Measurements from ENCODE around the gene B4GAT1. TPM values are rescaled to one million over a fixed set of nuclear protein-coding genes. Genes with fewer than 3 reads are reported as not detected.
"Not testable (repeated sequence)": the region's sequence is repeated elsewhere in the genome, so short reads cannot be mapped to it uniquely, and the experiment has no call there.

The B4GAT1 gene
- total RNA-seq, 1 experiment from 2014 or later, result 22.8 TPM

DNA sequence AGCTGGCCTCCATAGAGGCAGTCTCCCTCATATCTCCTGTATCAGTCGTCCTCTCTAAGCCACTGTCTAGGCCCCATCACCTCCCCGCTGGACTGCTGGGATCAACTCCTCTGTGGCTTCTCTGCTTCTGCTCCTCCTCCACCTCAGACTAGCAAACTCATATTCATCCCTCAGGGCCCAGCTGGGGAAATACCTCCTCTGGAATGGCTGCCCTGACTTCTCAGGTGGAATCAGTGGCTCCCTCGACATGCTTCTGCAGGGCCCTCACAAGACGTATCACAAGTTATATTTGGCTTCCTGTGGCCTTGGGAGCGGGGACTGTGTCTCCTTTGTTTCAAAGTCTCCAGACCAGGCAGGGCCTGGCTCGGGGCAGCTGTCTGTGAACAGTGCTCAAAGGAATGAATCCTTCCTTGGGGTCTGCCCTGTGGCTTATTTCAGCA is 14.1 kb upstream of the B4GAT1 start:
- Histone ChIP-seq H3K9me2 (ENCODE audit: insufficient read depth) (no peaks in the 10 kb centered on the region), H4K20me1 (ENCODE audit: insufficient read depth) (peaks cover 20% of the 10 kb centered on the region), H3F3A (ENCODE audit: insufficient read depth, low read depth) (peaks cover 67% of the 10 kb centered on the region), H3K27ac (no peak overlapping the region), H3K36me3 (ENCODE audit: low read depth) (peaks cover 14% of the 10 kb centered on the region), H2AFZ (no peak overlapping the region), H3K27me3 (ENCODE audit: insufficient read depth, low read depth) (no peaks in the 10 kb centered on the region), H3K9me3 (ENCODE audit: insufficient read depth, low read depth) (no peaks in the 10 kb centered on the region), H3K4me1 (replicated peaks; ENCODE audit: insufficient read depth) (no peaks in the 10 kb centered on the region), H3K4me2 (no peak overlapping the region), H3K4me3 (no peak overlapping the region), H3K79me2 (ENCODE audit: low read depth) (no peaks in the 10 kb centered on the region)
- no peak for TF ChIP-seq CTCF (conservative IDR thresholded peaks at IDR 0.05)
- no peak for TF ChIP-seq EZH2 (IDR thresholded peaks at IDR 0.05; ENCODE audit: low read depth)
- ChIA-PET CTCF (interaction anchor here (0.5 to 0.9 kb wide), 2 partner anchors 9 to 32 kb away, joined by 3 to 10 read pairs; no protein-coding TSS in a partner anchor), POLR2A (ENCODE audit: unreplicated experiment) (no interaction called here)
- BruUV-seq (replicated peaks), result no TSS peak
- intact Hi-C loops (cut with micrococcal nuclease; ENCODE audit: unreplicated experiment), result no loop called here
- no peak for DNase-seq

- no peak for DNase-seq
Measured at GRCh38 chr11:66360406-66361073, 13.1 kb upstream of the B4GAT1 start.

GRCh38 chr11:66359662-66360087 is 12.2 kb upstream of the B4GAT1 start:
- Histone ChIP-seq H4K20me1 (ENCODE audit: insufficient read depth) (peaks cover 20% of the 10 kb centered on the region), H2AFZ (no peak overlapping the region), H3K79me2 (ENCODE audit: low read depth) (no peaks in the 10 kb centered on the region), H3K27me3 (ENCODE audit: insufficient read depth, low read depth) (no peaks in the 10 kb centered on the region), H3F3A (ENCODE audit: insufficient read depth, low read depth) (peaks cover 49% of the 10 kb centered on the region; the same call in 1 of the 2 replicates), H3K4me1 (replicated peaks; ENCODE audit: insufficient read depth) (no peaks in the 10 kb centered on the region), H3K4me3 (no peak overlapping the region), H3K4me2 (no peak overlapping the region), H3K36me3 (ENCODE audit: low read depth) (peaks cover 7% of the 10 kb centered on the region; the same call in 1 of the 2 replicates), H3K27ac (no peak overlapping the region), H3K9me3 (ENCODE audit: insufficient read depth, low read depth) (no peaks in the 10 kb centered on the region), H3K9me2 (ENCODE audit: insufficient read depth) (no peaks in the 10 kb centered on the region)
- POLR2A ChIA-PET (ENCODE audit: unreplicated experiment), result interaction anchor here (1.3 kb wide), 1 partner anchor 12 kb away, joined by 11 read pairs; the partner anchor contains the start of gene B4GAT1
- CTCF ChIA-PET, result no interaction called here
- no peak for DNase-seq
- TF ChIP-seq CTCF (conservative IDR thresholded peaks at IDR 0.05) (no peak), EZH2 (IDR thresholded peaks at IDR 0.05; ENCODE audit: low read depth) (no peak)
- no TSS peak for BruUV-seq (replicated peaks)
- intact Hi-C loops (cut with micrococcal nuclease; ENCODE audit: unreplicated experiment), result no loop called here

More at GRCh38 chr11:66360406-66361073, 13.1 kb upstream of the B4GAT1 start:
- H2AFZ ChIP-seq, result no peak overlapping the region
- H3K9me2 ChIP-seq (ENCODE audit: insufficient read depth), result no peaks in the 10 kb centered on the region
- POLR2A ChIA-PET (ENCODE audit: unreplicated experiment), result interaction anchor here (0.6 to 1.3 kb wide), 2 partner anchors 13 to 317 kb away, joined by 3 to 11 read pairs; partner anchors contain the start of gene B4GAT1
- peaks cover 57% of the 10 kb centered on the region for H3F3A ChIP-seq (ENCODE audit: insufficient read depth, low read depth)
- H3K9me3 ChIP-seq (ENCODE audit: insufficient read depth, low read depth), result no peaks in the 10 kb centered on the region
- TF ChIP-seq CTCF (conservative IDR thresholded peaks at IDR 0.05) (no peak), EZH2 (IDR thresholded peaks at IDR 0.05; ENCODE audit: low read depth) (no peak)
- no peaks in the 10 kb centered on the region for H3K27me3 ChIP-seq (ENCODE audit: insufficient read depth, low read depth)
- no peaks in the 10 kb centered on the region for H3K79me2 ChIP-seq (ENCODE audit: low read depth)
- CTCF ChIA-PET, result interaction anchor here (0.9 kb wide), 1 partner anchor 10 kb away, joined by 10 read pairs; no protein-coding TSS in a partner anchor
- no peaks in the 10 kb centered on the region for H3K4me1 ChIP-seq (replicated peaks; ENCODE audit: insufficient read depth)
- peaks cover 20% of the 10 kb centered on the region for H4K20me1 ChIP-seq (ENCODE audit: insufficient read depth)
- H3K4me2 ChIP-seq, result no peak overlapping the region
- H3K36me3 ChIP-seq (ENCODE audit: low read depth), result peaks cover 12% of the 10 kb centered on the region
- H3K27ac ChIP-seq, result no peak overlapping the region
- H3K4me3 ChIP-seq, result no peak overlapping the region
- intact Hi-C loops (cut with micrococcal nuclease; ENCODE audit: unreplicated experiment), result no loop called here
- BruUV-seq (replicated peaks), result no TSS peak

GRCh38 chr11:66350560-66351235 is 3.3 kb upstream of the B4GAT1 start:
- H3K4me2 ChIP-seq; H3K9me3 ChIP-seq (ENCODE audit: insufficient read depth, low read depth); H2AFZ ChIP-seq; H3K79me2 ChIP-seq (ENCODE audit: low read depth); intact Hi-C loops (cut with micrococcal nuclease; ENCODE audit: unreplicated experiment); H3K9me2 ChIP-seq (ENCODE audit: insufficient read depth); CTCF ChIA-PET; H3K27me3 ChIP-seq (ENCODE audit: insufficient read depth, low read depth); BruUV-seq (replicated peaks); H3K36me3 ChIP-seq (ENCODE audit: low read depth); DNase-seq; H3K27ac ChIP-seq; POLR2A ChIA-PET (ENCODE audit: unreplicated experiment); H4K20me1 ChIP-seq (ENCODE audit: insufficient read depth); H3K4me3 ChIP-seq: not testable (repeated sequence)
- Histone ChIP-seq H3K4me1 (replicated peaks; ENCODE audit: insufficient read depth) (peaks cover 17% of the 10 kb centered on the region), H3F3A (ENCODE audit: insufficient read depth, low read depth) (peaks cover 30% of the 10 kb centered on the region)
